H1 (cell line): ENCODE data around the gene PRTG. TPM values are rescaled to one million over a fixed set of nuclear protein-coding genes. Genes with fewer than 3 reads are reported as not detected.

Experiments used
- CTCF ChIA-PET: fragments of 300-600 bp; sonication (Branson Sonifier 250); formaldehyde crosslinking; loops from one replicate; lab custom pipeline; 2021; ENCODE audit not compliant: partially characterized antibody; lab: Charles Lee
- POLR2A ChIA-PET: fragments of 300-600 bp; sonication (Branson Sonifier 250); formaldehyde crosslinking; loops from one replicate; lab custom pipeline; 2021; ENCODE audit warnings: inconsistent platforms; ENCODE audit not compliant: partially characterized antibody; lab: Charles Lee
- DNase-seq, 2 experiments: peaks; one replicate each; pipeline versions ENCODE4 v3.0.0 to v3.0.0-alpha.2; 2010 to 2022; ENCODE audit warnings: low spot score in 2 of 2, low read depth in 1 of 2, mixed read lengths in 1 of 2
- FAIRE-seq: peaks from 2 replicates; lab custom pipeline; 2011; peaks lifted over from hg19 to GRCh38; lab: Jason Lieb, UNC
- H2AFZ ChIP-seq: 2 replicates; pipeline ENCODE4 v1.8.1; 2012; ENCODE audit warnings: low read length, inconsistent platforms
- H2AK5ac ChIP-seq: 2 replicates; pipeline ENCODE4 v1.6.1; 2013; ENCODE audit warnings: low read depth, low read length
- H2BK120ac ChIP-seq: replicated peaks from 2 replicates; pipeline ENCODE3; 2013; ENCODE audit warnings: low read depth, low read length, inconsistent platforms
- H2BK12ac ChIP-seq: 2 replicates; pipeline ENCODE4 v1.6.1; 2013; ENCODE audit warnings: low read depth, low read length
- H2BK15ac ChIP-seq: 2 replicates; pipeline ENCODE4 v1.6.1; 2013; ENCODE audit warnings: low read length
- H2BK20ac ChIP-seq: 2 replicates; pipeline ENCODE4 v1.6.1; 2013; ENCODE audit warnings: low read length
- H2BK5ac ChIP-seq: 2 replicates; pipeline ENCODE4 v1.6.1; 2013; ENCODE audit warnings: low read depth, low read length
- H3K14ac ChIP-seq: 2 replicates; pipeline ENCODE4 v1.6.1; 2013; ENCODE audit warnings: inconsistent platforms; ENCODE audit not compliant: insufficient read length
- H3K18ac ChIP-seq: 2 replicates; pipeline ENCODE4 v1.6.1; 2013; ENCODE audit warnings: low read length; ENCODE audit errors: extremely low read depth
- H3K23ac ChIP-seq: 2 replicates; pipeline ENCODE4 v1.6.1; 2013; ENCODE audit warnings: inconsistent platforms; ENCODE audit not compliant: insufficient read length
- H3K23me2 ChIP-seq: 2 replicates; pipeline ENCODE4 v1.6.1; 2013; ENCODE audit warnings: low read depth, low read length
- H3K27ac ChIP-seq: 2 replicates; pipeline ENCODE4 v1.6.1; 2011; ENCODE audit warnings: low read depth, low read length, inconsistent platforms
- H3K27me3 ChIP-seq, 4 experiments: replicated peaks in 1 of 4; 1 replicate in 1 of 4; 2 replicates in 3 of 4; pipeline versions ENCODE4 v1.6.1 to v1.8.1; 2011 to 2013; ENCODE audit warnings: low read length in 3 of 4, mild to moderate bottlenecking in 3 of 4, inconsistent platforms in 2 of 4, mixed read lengths in 2 of 4, moderate library complexity in 1 of 4; ENCODE audit not compliant: control insufficient read depth in 3 of 4, insufficient read depth in 3 of 4; ENCODE audit errors: extremely low read depth in 1 of 4
- H3K36me3 ChIP-seq, 4 experiments: 2 replicates each; pipeline versions ENCODE4 v1.6.1 to v1.8.1; 2011 to 2013; ENCODE audit warnings: mild to moderate bottlenecking in 4 of 4, low read length in 3 of 4, moderate library complexity in 2 of 4, control low read depth in 1 of 4, inconsistent platforms in 1 of 4; ENCODE audit not compliant: insufficient read depth in 4 of 4, control insufficient read depth in 2 of 4
- H3K4ac ChIP-seq: replicated peaks from 2 replicates; pipeline ENCODE3; 2013; ENCODE audit warnings: low read length, low read depth, mixed read lengths, inconsistent platforms; ENCODE audit not compliant: insufficient read length
- H3K4me1 ChIP-seq, 4 experiments: replicated peaks in 1 of 4; 1 replicate in 1 of 4; 2 replicates in 3 of 4; pipeline versions ENCODE4 v1.6.1 to v1.8.1; 2011 to 2013; ENCODE audit warnings: low read length in 3 of 4, inconsistent platforms in 2 of 4, mixed read lengths in 1 of 4; ENCODE audit not compliant: insufficient read depth in 4 of 4, control insufficient read depth in 3 of 4
- H3K4me2 ChIP-seq, 2 experiments: 2 replicates each; pipeline versions ENCODE4 v1.6.1 to v1.8.1; 2011 to 2013; ENCODE audit warnings: low read depth in 2 of 2, low read length in 2 of 2, control low read depth in 1 of 2, inconsistent platforms in 1 of 2, mild to moderate bottlenecking in 1 of 2; ENCODE audit not compliant: insufficient read depth in 1 of 2
- H3K4me3 ChIP-seq, 4 experiments: fragments of 200-600, 300-600 bp in 1 of 4; sonication (generic), shearing (Covaris generic), sonication (Bioruptor Twin) in 1 of 4; 2 replicates each; pipeline versions ENCODE4 v1.5.1 to v1.8.1; 2011 to 2016; ENCODE audit warnings: low read length in 4 of 4, low read depth in 3 of 4, control low read depth in 2 of 4, inconsistent platforms in 2 of 4, mild to moderate bottlenecking in 2 of 4, mixed read lengths in 1 of 4, moderate library complexity in 1 of 4; ENCODE audit not compliant: insufficient read depth in 2 of 4; ENCODE audit errors: extremely low read depth in 1 of 4
- H3K56ac ChIP-seq: replicated peaks from 2 replicates; pipeline ENCODE3; 2013; ENCODE audit warnings: low read depth, mild to moderate bottlenecking, mixed read lengths, low read length, inconsistent platforms; ENCODE audit not compliant: insufficient read length
- H3K79me1 ChIP-seq: 2 replicates; pipeline ENCODE4 v1.6.1; 2013; ENCODE audit warnings: low read depth, low read length, control low read depth
- H3K79me2 ChIP-seq, 2 experiments: 2 replicates each; pipeline versions ENCODE4 v1.6.1 to v1.8.1; 2012 to 2013; ENCODE audit warnings: low read length in 2 of 2, mild to moderate bottlenecking in 2 of 2, inconsistent platforms in 1 of 2; ENCODE audit not compliant: insufficient read depth in 2 of 2, control insufficient read depth in 1 of 2
- H3K9ac ChIP-seq, 4 experiments: replicated peaks in 1 of 4; 1 replicate in 1 of 4; 2 replicates in 3 of 4; pipeline versions ENCODE4 v1.6.1 to v1.8.1; 2011 to 2013; ENCODE audit warnings: low read depth in 3 of 4, low read length in 3 of 4, control low read depth in 2 of 4, mild to moderate bottlenecking in 2 of 4, moderate library complexity in 2 of 4, inconsistent platforms in 1 of 4; ENCODE audit errors: extremely low read depth in 1 of 4
- H3K9me3 ChIP-seq, 2 experiments: 2 replicates each; pipeline versions ENCODE4 v1.6.1 to v1.8.1; 2012 to 2013; ENCODE audit warnings: mild to moderate bottlenecking in 2 of 2, moderate library complexity in 2 of 2, control low read depth in 1 of 2, inconsistent platforms in 1 of 2, low read depth in 1 of 2, low read length in 1 of 2, mixed read lengths in 1 of 2; ENCODE audit not compliant: insufficient read depth in 2 of 2
- H4K20me1 ChIP-seq, 2 experiments: replicated peaks in 1 of 2; 2 replicates each; pipeline versions ENCODE3 to v1.8.1; 2011 to 2013; ENCODE audit warnings: inconsistent platforms in 2 of 2, low read length in 2 of 2, mild to moderate bottlenecking in 1 of 2; ENCODE audit not compliant: insufficient read depth in 2 of 2, control insufficient read depth in 1 of 2
- H4K5ac ChIP-seq: 2 replicates; pipeline ENCODE4 v1.6.1; 2013; ENCODE audit warnings: low read length, low read depth, mixed read lengths, inconsistent platforms; ENCODE audit not compliant: insufficient read length
- H4K8ac ChIP-seq: 2 replicates; pipeline ENCODE4 v1.8.0; 2013; ENCODE audit warnings: mild to moderate bottlenecking, moderate library complexity, low read length, inconsistent platforms; ENCODE audit not compliant: insufficient read depth; ENCODE audit errors: extremely low read depth
- H4K91ac ChIP-seq: replicated peaks from 2 replicates; pipeline ENCODE3; 2013; ENCODE audit warnings: low read length, mixed read lengths, inconsistent platforms; ENCODE audit not compliant: insufficient read length
- BRCA1 ChIP-seq: IDR thresholded peaks from 2 replicates; pipeline ENCODE4 v1.6.1; 2012; ENCODE audit warnings: low read depth, low read length, improper control_type of control experiment
- CHD1 ChIP-seq: IDR thresholded peaks from 2 replicates; pipeline ENCODE4 v1.6.1; 2012; ENCODE audit warnings: low read depth, low read length, improper control_type of control experiment
- GABPA ChIP-seq: IDR thresholded peaks from 2 replicates; pipeline ENCODE4 v1.6.1; 2011; ENCODE audit warnings: mild to moderate bottlenecking, low read length, moderate library complexity, borderline replicate concordance; ENCODE audit not compliant: insufficient read depth
- JUN ChIP-seq: IDR thresholded peaks from 2 replicates; pipeline ENCODE4 v1.6.1; 2011; ENCODE audit warnings: low read depth, mild to moderate bottlenecking, improper control_type of control experiment, low read length
- NANOG ChIP-seq: IDR thresholded peaks from 2 replicates; pipeline ENCODE4 v1.6.1; 2011; ENCODE audit warnings: low read length, low read depth, mild to moderate bottlenecking, inconsistent platforms; ENCODE audit not compliant: insufficient read depth, poor library complexity, severe bottlenecking
- POLR2A ChIP-seq, 2 experiments: IDR thresholded peaks; 1 replicate in 1 of 2; 2 replicates in 1 of 2; pipeline ENCODE4 v1.6.1; 2011; ENCODE audit warnings: low read depth in 2 of 2, low read length in 2 of 2, mild to moderate bottlenecking in 2 of 2; ENCODE audit errors: control extremely low read depth in 1 of 2
- SAP30 ChIP-seq: fragments of 300-600 bp; sonication (generic); IDR thresholded peaks from 2 replicates; pipeline ENCODE4 v1.7.1; 2012; ENCODE audit warnings: low read length, moderate library complexity, mild to moderate bottlenecking, inconsistent platforms; ENCODE audit not compliant: insufficient read depth, insufficient replicate concordance
- TBP ChIP-seq: IDR thresholded peaks from 2 replicates; pipeline ENCODE4 v1.6.1; 2011; ENCODE audit warnings: low read depth, low read length, improper control_type of control experiment
- ZNF274 ChIP-seq: IDR thresholded peaks from 2 replicates; pipeline ENCODE4 v1.7.0; 2012; ENCODE audit warnings: low read length, borderline replicate concordance; ENCODE audit errors: extremely low read depth
- WGBS, 2 experiments: shearing (Covaris generic) in 1 of 2; methylation state at CpG; one replicate each; pipeline versions ENCODE4 v1.1.6 to v1.1.7; 2013 to 2015; ENCODE audit warnings: low lambda C conversion rate in 2 of 2, mixed read lengths in 2 of 2, inconsistent platforms in 1 of 2, low coverage in 1 of 2, missing lambda C conversion rate in 1 of 2; ENCODE audit not compliant: insufficient replicate concordance in 2 of 2, insufficient coverage in 1 of 2, insufficient read length in 1 of 2; ENCODE audit errors: extremely low coverage in 1 of 2, missing lambda C conversion rate in 1 of 2; 5-methylcytosine and 5-hydroxymethylcytosine counted together
- polyA plus RNA-seq, 7 experiments: library from polyadenylated mRNA; depleted of rRNA in 3 of 7; stranded (reverse) in 5 of 7; unstranded in 2 of 7; fragments of >200 nt in 5 of 7; fragments of 200-250 nt in 2 of 7; gene quantifications; 1 replicate in 5 of 7; 2 replicates in 1 of 7; 4 replicates in 1 of 7; pipeline versions ENCODE4 v1.2.1 to v1.2.3, GENCODE V29; 2011 to 2013; ENCODE audit warnings: missing spikeins in 2 of 7, mixed read lengths in 2 of 7
- total RNA-seq: library from RNA; stranded (reverse); fragmentation: NEBNext Ultra II Directional; extraction: Animal tissue kit (Norgen Biotek cat#: 25700); gene quantifications from 2 replicates; pipeline ENCODE4 v1.2.1, GENCODE V29; 2021
- TF ChIP-seq, protein P1 (sequence below), 3 experiments: IDR thresholded peaks; 1 replicate in 2 of 3; 2 replicates in 1 of 3; pipeline versions ENCODE4 v1.5.1 to v1.6.1; 2011; ENCODE audit warnings: low read length in 3 of 3, mild to moderate bottlenecking in 3 of 3, inconsistent platforms in 2 of 3, low read depth in 1 of 3, moderate library complexity in 1 of 3; ENCODE audit not compliant: insufficient read depth in 1 of 3; ENCODE audit errors: control extremely low read depth in 1 of 3

The PRTG gene
- total and polyA plus RNA-seq, 2 of the 8 experiments (the other 6 are each of a cell fraction or from before 2014, with no cell fraction given) = 3.1 to 3.2 TPM

GRCh38 chr15:55766676-55767075 lies 23.7 kb upstream of the PRTG start:
- H4K20me1 ChIP-seq = no peaks in the 10 kb centered on the region
- no peak overlapping the region for H2AK5ac ChIP-seq
- H2AFZ ChIP-seq = no peak overlapping the region; the same call in 1 of the 2 replicates
- no peaks in the 10 kb centered on the region for H3K36me3 ChIP-seq
- no peak overlapping the region for H2BK15ac ChIP-seq
- no peak overlapping the region for H4K5ac ChIP-seq
- H3K4ac ChIP-seq = no peak overlapping the region
- no peak overlapping the region for H3K56ac ChIP-seq
- H3K4me2 ChIP-seq = no peak overlapping the region
- no peak overlapping the region for H2BK5ac ChIP-seq
- H3K27me3 ChIP-seq = no peaks in the 10 kb centered on the region
- no peaks in the 10 kb centered on the region for H3K23me2 ChIP-seq
- H3K9me3 ChIP-seq = no peaks in the 10 kb centered on the region
- no peak overlapping the region for H3K18ac ChIP-seq
- CTCF ChIA-PET = interaction anchor here (0.6 to 1.6 kb wide), 4 partner anchors 8 to 95 kb away, joined by 3 to 4 read pairs (median 3); no protein-coding TSS in a partner anchor
- POLR2A ChIA-PET = no interaction called here
- WGBS, 2 experiments = 94% methylated on average over 4 of the region's 4 CpGs; no CpG with 5 or more reads in 1 of the 2 experiments
- DNase-seq = no peak
- H3K23ac ChIP-seq = no peak overlapping the region
- no peak overlapping the region for H3K14ac ChIP-seq
- no peak overlapping the region for H2BK12ac ChIP-seq
- peaks cover 0 to 2% (median 0%) of the 10 kb centered on the region in 4 experiments; a peak in 1 of 7 replicates for H3K4me1 ChIP-seq
- H3K27ac ChIP-seq = no peak overlapping the region
- no peak overlapping the region for H4K91ac ChIP-seq
- no peak overlapping the region for H3K4me3 ChIP-seq
- no peak overlapping the region for H2BK20ac ChIP-seq
- no peak overlapping the region for H4K8ac ChIP-seq
- no peak overlapping the region for H2BK120ac ChIP-seq
- FAIRE-seq = no peak
- no peaks in the 10 kb centered on the region for H3K79me1 ChIP-seq
- H3K79me2 ChIP-seq = no peaks in the 10 kb centered on the region
- H3K9ac ChIP-seq = peak overlapping the region in 1 of 4 experiments; percentile 28; a peak in 1 of 7 replicates
- no peak for TF ChIP-seq NANOG
- TF ChIP-seq ZNF274 = no peak
- no peak for TF ChIP-seq TBP
- no peak for TF ChIP-seq BRCA1
- no peak for TF ChIP-seq JUN
- no peak for TF ChIP-seq GABPA
- TF ChIP-seq, protein P1, sequence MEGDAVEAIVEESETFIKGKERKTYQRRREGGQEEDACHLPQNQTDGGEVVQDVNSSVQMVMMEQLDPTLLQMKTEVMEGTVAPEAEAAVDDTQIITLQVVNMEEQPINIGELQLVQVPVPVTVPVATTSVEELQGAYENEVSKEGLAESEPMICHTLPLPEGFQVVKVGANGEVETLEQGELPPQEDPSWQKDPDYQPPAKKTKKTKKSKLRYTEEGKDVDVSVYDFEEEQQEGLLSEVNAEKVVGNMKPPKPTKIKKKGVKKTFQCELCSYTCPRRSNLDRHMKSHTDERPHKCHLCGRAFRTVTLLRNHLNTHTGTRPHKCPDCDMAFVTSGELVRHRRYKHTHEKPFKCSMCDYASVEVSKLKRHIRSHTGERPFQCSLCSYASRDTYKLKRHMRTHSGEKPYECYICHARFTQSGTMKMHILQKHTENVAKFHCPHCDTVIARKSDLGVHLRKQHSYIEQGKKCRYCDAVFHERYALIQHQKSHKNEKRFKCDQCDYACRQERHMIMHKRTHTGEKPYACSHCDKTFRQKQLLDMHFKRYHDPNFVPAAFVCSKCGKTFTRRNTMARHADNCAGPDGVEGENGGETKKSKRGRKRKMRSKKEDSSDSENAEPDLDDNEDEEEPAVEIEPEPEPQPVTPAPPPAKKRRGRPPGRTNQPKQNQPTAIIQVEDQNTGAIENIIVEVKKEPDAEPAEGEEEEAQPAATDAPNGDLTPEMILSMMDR (IDR thresholded peaks at IDR 0.05; ENCODE audit: control extremely low read depth in 1 of 3, insufficient read depth in 1 of 3, low read depth in 1 of 3, low read length in 3 of 3) = no peak
- TF ChIP-seq CHD1 = no peak
- no peak for TF ChIP-seq SAP30
- no peak for TF ChIP-seq POLR2A (IDR thresholded peaks at IDR 0.05; ENCODE audit: control extremely low read depth in 1 of 2, low read depth in 2 of 2, low read length in 2 of 2)
- TF ChIP-seq, all 59 proteins: peak for 0
